Activated CD4-positive, CD25-positive, alpha-beta regulatory T cell treated with anti-CD3 and anti-CD28 coated beads, Interleukin-2, amount 50 U/mL, for 16 hours (primary cell): ENCODE data around the gene MYO1C.
"Not testable (repeated sequence)": the region's sequence is repeated elsewhere in the genome, so short reads cannot be mapped to it uniquely, and the experiment has no call there.

Source experiments
- DNase-seq: peaks from one replicate; pipeline ENCODE4 v3.0.0-alpha.2; 2020; ENCODE audit warnings: low read depth, low spot score

The MYO1C gene

GRCh38 chr17:1467898-1468492, 24.5 kb downstream of the MYO1C start:
- no peak for DNase-seq

- no peak for DNase-seq
Measured at GRCh38 chr17:1467258-1467657, 25.2 kb downstream of the MYO1C start.

- no peak for DNase-seq
Measured at GRCh38 chr17:1464186-1464585, 28.3 kb downstream of the MYO1C start.

GRCh38 chr17:1462164-1463112, 30.0 kb downstream of the MYO1C start:
- DNase-seq, result no peak

DNA sequence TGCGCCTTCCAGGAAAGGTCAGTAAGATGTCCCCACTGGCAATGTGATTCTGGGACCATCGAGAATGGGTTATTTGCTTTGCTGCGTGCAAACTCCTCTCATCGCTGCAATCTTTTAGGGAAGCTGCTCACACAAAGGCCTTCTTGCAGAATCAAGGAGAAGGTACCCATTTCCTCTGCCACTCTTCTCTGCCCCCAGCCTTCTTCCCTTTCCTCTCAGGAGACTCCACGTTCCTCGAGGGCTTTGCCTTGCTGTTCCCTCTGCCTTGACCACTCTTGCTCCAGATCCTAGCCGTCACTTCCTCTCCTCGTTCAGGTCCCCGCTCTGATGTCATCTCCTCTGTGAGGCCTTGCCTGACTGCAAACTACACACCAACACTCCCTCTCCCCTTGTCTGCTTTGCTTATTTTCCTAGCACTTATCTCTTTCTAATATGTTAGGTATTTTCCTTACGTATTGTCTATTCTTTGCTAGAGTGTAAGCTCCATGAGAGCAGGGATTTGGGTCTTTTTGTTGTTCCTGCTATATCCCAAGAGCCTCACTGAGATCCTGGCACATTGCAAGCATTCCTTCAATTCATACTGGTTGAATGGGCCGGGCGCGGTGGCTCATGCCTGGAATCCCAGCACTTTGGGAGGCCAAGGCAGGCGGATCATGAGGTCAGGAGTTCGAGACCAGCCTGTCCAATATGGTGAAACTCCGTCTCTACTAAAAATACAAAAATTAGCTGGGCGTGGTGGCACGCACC, 31.1 kb downstream of the MYO1C start:
- DNase-seq, result no peak

- no peak for DNase-seq
Measured at GRCh38 chr17:1460233-1460632, 32.3 kb downstream of the MYO1C start.

GRCh38 chr17:1455797-1456599, 36.5 kb downstream of the MYO1C start, which contains the start of gene CRK:
CRK (minus strand) TSS chr17:1456232; CDS start chr17:1456117, 115 bp downstream.
- peak; percentile 99 for DNase-seq

GRCh38 chr17:1455291-1455796, 37.1 kb downstream of the MYO1C start:
- no peak for DNase-seq

- DNase-seq, result no peak
Measured at GRCh38 chr17:1454541-1454940, 37.9 kb downstream of the MYO1C start.

DNA sequence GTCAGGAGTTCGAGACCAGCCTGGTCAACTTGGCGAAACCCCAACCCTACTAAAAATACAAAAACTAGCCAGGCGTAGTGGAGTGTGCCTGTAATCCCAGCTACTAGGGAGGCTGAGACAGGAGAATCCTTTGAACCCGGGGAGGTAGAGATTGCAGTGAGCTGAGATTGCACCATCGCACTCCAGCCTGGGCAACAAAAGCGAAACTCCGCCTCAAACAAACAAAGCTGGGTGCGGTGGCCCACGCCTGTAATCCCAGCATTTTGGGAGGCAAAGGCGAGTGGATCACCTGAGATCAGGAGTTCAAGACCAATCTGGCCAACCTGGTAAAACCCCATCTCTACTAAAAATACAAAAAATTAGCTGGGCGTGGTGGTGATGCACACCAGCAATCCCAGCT, 38.8 kb downstream of the MYO1C start:
- DNase-seq, result not testable (repeated sequence)

DNA sequence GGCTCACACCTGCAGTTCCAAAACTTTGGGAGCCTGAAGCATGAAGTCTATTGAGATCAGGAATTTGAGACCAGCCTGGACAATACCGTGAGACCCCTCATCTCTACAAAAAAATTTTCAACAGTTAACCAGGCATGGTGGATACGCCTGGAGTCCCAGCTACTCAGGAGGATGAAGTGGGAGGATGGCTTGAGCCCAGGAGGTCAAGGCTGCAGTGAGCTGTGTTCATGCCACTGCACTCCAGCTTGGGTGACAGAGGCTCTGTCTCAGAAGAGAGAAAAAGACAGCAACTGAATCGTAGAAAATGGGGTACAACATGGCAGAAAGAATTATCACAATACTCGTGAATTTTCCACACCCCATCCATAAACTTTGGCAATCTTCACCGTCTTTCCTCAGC, 39.6 kb downstream of the MYO1C start:
- DNase-seq, result no peak

- DNase-seq, result not testable (repeated sequence)
Measured at GRCh38 chr17:1450261-1450660, 42.2 kb downstream of the MYO1C start.

GRCh38 chr17:1449412-1449967, 43.0 kb downstream of the MYO1C start:
- DNase-seq, result no peak

GRCh38 chr17:1447052-1447451, 45.4 kb downstream of the MYO1C start:
- DNase-seq, result no peak

DNA sequence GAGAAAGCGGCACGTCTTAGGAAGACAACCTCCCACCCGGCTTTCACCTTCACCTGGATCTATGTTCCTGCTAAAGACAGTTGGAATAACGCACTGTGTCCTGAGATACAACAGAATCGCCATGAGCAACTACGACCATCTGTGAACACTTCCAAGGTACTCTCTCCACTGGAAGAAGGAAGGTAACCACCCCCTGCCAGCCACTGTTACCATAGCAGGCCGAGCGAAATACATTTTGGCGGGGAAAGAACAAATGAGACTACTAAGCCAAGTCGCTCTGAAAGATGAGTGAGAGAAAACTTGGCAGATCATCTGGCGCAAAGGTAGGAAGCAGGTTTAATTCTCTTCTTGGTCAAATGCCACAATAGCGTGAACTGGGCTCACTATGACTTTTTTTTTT, 46.3 kb downstream of the MYO1C start:
- DNase-seq, result no peak

GRCh38 chr17:1445695-1446094, 46.8 kb downstream of the MYO1C start:
- not testable (repeated sequence) for DNase-seq

DNA sequence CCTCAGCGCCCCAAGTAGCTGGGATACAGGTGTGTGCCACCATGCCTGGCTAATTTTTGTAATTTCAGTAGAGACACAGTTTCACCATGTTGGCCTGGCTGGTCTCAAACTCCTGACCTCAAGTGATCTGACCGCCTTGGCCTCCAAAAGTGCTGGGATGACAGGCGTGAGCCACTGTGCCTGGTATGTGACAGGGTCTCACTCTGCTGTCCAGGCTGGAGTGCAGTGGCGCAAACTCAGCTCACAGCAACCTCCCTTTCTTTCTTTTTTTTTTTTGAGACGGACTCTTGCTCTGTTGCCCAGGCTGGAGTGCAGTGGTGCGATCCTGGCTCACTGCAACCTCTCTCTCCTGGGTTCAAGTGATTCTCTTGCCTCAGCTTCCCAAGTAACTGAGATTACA, 49.8 kb downstream of the MYO1C start:
- DNase-seq, result not testable (repeated sequence)

- no peak for DNase-seq
Measured at GRCh38 chr17:1442187-1442586, 50.3 kb downstream of the MYO1C start.

- no peak for DNase-seq
Measured at GRCh38 chr17:1440921-1441320, 51.6 kb downstream of the MYO1C start.

DNA sequence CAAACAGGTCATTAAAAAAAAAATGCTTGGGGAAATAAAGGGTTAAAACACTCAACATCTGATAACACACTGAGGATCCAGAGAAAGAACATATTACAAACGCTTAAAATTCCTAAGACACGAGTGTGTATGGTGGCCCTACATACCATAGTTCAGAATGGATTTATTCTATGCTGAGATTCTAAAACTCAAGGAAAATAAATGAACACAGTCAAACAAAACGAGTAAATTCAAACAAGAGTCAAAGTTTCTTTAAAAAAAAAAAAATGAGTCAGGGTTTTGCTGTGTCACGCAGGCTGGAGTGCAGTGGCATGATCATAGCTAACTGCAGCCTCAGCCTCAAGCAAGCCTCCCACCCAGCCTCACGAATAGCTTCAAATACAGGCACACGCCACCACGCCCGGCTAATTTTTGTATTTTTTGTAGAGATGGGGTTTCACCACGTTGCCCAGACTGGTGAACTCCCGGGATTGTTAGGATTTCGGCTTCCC, 53.8 kb downstream of the MYO1C start:
- DNase-seq, result no peak

- no peak for DNase-seq
Measured at GRCh38 chr17:1435326-1435725, 57.2 kb downstream of the MYO1C start.
